ENCODE results near the gene HBM.

Gene HBM

GRCh38 chr16:138049-138417 is 27.7 kb upstream of the HBM start:
- ChIA-PET CTCF (interaction anchor here (0.8 to 1.3 kb wide), 2 partner anchors 20 to 31 kb away, joined by 3 to 4 read pairs; no protein-coding TSS in a partner anchor), POLR2A (no interaction called here)
- no peaks in the 10 kb centered on the region for H3K9me3 ChIP-seq (ENCODE audit: control insufficient read depth, insufficient read depth, low read depth, low read length)

GRCh38 chr16:140175-140857 is 25.5 kb upstream of the HBM start:
- peaks cover 0 to 4% of the 10 kb centered on the region in 2 experiments; a peak in 1 of 3 replicates for H3K36me3 ChIP-seq (ENCODE audit: control insufficient read depth in 2 of 2, insufficient read depth in 1 of 2, low read length in 2 of 2)
- CTCF ChIA-PET, result interaction anchor here (1.2 to 2.2 kb wide), 3 partner anchors 23 to 183 kb away, joined by 3 to 5 read pairs (median 3); no protein-coding TSS in a partner anchor
- no peaks in the 10 kb centered on the region for H3K4me1 ChIP-seq (ENCODE audit: control insufficient read depth, insufficient read depth, low read length)
- H3K4me3 ChIP-seq (ENCODE audit: low read depth, low read length), result no peak overlapping the region
- H3K27ac ChIP-seq (ENCODE audit: extremely low read depth, low read depth, low read length), result no peak overlapping the region
- TF ChIP-seq ZNF146 (tag by site-specific recombination; IDR thresholded peaks at IDR 0.05), result peak; percentile 99
- 0 out of 2 replicates have a peak, but pooled peaks have one; percentile 36 for TF ChIP-seq ZNF580 (tag by site-specific recombination; IDR thresholded peaks at IDR 0.05)
- TF ChIP-seq HOXC10 (CRISPR knock-in tag; IDR thresholded peaks at IDR 0.05), result no peak
- no peaks in the 10 kb centered on the region for H3K9me3 ChIP-seq (ENCODE audit: control insufficient read depth, insufficient read depth, low read depth, low read length)
- POLR2A ChIA-PET, result no interaction called here

More at GRCh38 chr16:138049-138417, 27.7 kb upstream of the HBM start:
- Histone ChIP-seq H3K4me3 (ENCODE audit: low read depth, low read length) (peak overlapping the region; percentile 46), H3K4me1 (ENCODE audit: control insufficient read depth, insufficient read depth, low read length) (no peaks in the 10 kb centered on the region), H3K27ac (ENCODE audit: extremely low read depth, low read depth, low read length) (peak overlapping the region; percentile 78), H3K36me3 (ENCODE audit: control insufficient read depth in 2 of 2, insufficient read depth in 1 of 2, low read length in 2 of 2) (peaks cover 0 to 4% of the 10 kb centered on the region in 2 experiments; a peak in 1 of 3 replicates)
- TF ChIP-seq ZNF266 (tag by site-specific recombination; IDR thresholded peaks at IDR 0.05; ENCODE audit: low read depth), result no peak
- TF ChIP-seq PBX3 (CRISPR knock-in tag; IDR thresholded peaks at IDR 0.05), result no peak
- TF ChIP-seq PATZ1 (tag by site-specific recombination; IDR thresholded peaks at IDR 0.05), result peak; percentile 64
- TF ChIP-seq ZNF510 (tag by site-specific recombination; IDR thresholded peaks at IDR 0.05; ENCODE audit: insufficient replicate concordance), result no peak
- TF ChIP-seq PRDM1 (tag by site-specific recombination; IDR thresholded peaks at IDR 0.05), result no peak
- peak; percentile 62 for TF ChIP-seq ZFHX2 (tag by site-specific recombination; conservative IDR thresholded peaks at IDR 0.05)
- no peak for TF ChIP-seq ZBTB7A (tag by site-specific recombination; IDR thresholded peaks at IDR 0.05; ENCODE audit: low read depth)
- peak; percentile 88 for TF ChIP-seq ZBTB20 (tag by site-specific recombination; IDR thresholded peaks at IDR 0.05)
- peak; percentile 40; the same call in 1 of the 2 replicates for TF ChIP-seq EGR2 (tag by site-specific recombination; IDR thresholded peaks at IDR 0.05; ENCODE audit: low read depth)
- peak; percentile 90 for TF ChIP-seq ZNF335 (tag by site-specific recombination; conservative IDR thresholded peaks at IDR 0.05)
- TF ChIP-seq GLIS1 (tag by site-specific recombination; IDR thresholded peaks at IDR 0.05), result peak; percentile 11; the same call in 1 of the 2 replicates

GRCh38 chr16:142405-142967 is 23.3 kb upstream of the HBM start:
- no peaks in the 10 kb centered on the region for H3K4me1 ChIP-seq (ENCODE audit: control insufficient read depth, insufficient read depth, low read length)
- no peak overlapping the region for H3K4me3 ChIP-seq (ENCODE audit: low read depth, low read length)
- H3K27ac ChIP-seq (ENCODE audit: extremely low read depth, low read depth, low read length), result no peak overlapping the region
- no peaks in the 10 kb centered on the region for H3K9me3 ChIP-seq (ENCODE audit: control insufficient read depth, insufficient read depth, low read depth, low read length)
- ChIA-PET CTCF (interaction anchor here (0.6 to 1.1 kb wide), 3 partner anchors 34 to 77 kb away, joined by 3 to 5 read pairs (median 4); partner anchors contain the start of gene RHBDF1), POLR2A (no interaction called here)
- TF ChIP-seq ZBTB8A (tag by site-specific recombination; IDR thresholded peaks at IDR 0.05), result 0 out of 2 replicates have a peak, but pooled peaks have one; percentile 17
- 0 out of 2 replicates have a peak, but pooled peaks have one; percentile 62 for TF ChIP-seq ZNF701 (tag by site-specific recombination; IDR thresholded peaks at IDR 0.05)
- no peak for TF ChIP-seq ATF2 (tag by site-specific recombination; IDR thresholded peaks at IDR 0.05; ENCODE audit: low read depth)
- no peaks in the 10 kb centered on the region; a peak in 1 of 3 replicates for H3K36me3 ChIP-seq (ENCODE audit: control insufficient read depth in 2 of 2, insufficient read depth in 1 of 2, low read length in 2 of 2)

Data from HEK293 (cell line).